ENCODE results near the gene HARBI1.
A peak's percentile ranks its signal among the peaks of the same experiment; 100 is the strongest.

Gene HARBI1

GRCh38 chr11:46559815-46560214, 57.2 kb downstream of the HARBI1 start:
- peak overlapping the region; percentile 83 for H3K27ac Mint-ChIP-seq
- H3K9me3 Mint-ChIP-seq: no peaks in the 10 kb centered on the region
- H3K36me3 Mint-ChIP-seq: no peaks in the 10 kb centered on the region
- no peak for ATAC-seq
- H3K4me3 Mint-ChIP-seq: peak overlapping the region; percentile 72
- peaks cover 56% of the 10 kb centered on the region for H3K4me1 Mint-ChIP-seq
- DNase-seq (ENCODE audit: low spot score in 2 of 2): no peak

GRCh38 chr11:46557684-46558151, 59.3 kb downstream of the HARBI1 start:
- Mint-ChIP-seq H3K9me3 (no peaks in the 10 kb centered on the region), H3K36me3 (no peaks in the 10 kb centered on the region), H3K4me3 (no peak overlapping the region), H3K27ac (no peak overlapping the region), H3K4me1 (peaks cover 68% of the 10 kb centered on the region)
- DNase-seq (ENCODE audit: low spot score in 2 of 2) (no peak), ATAC-seq (no peak)

- Mint-ChIP-seq H3K4me3 (no peak overlapping the region), H3K36me3 (no peaks in the 10 kb centered on the region), H3K27ac (peak overlapping the region; percentile 73), H3K9me3 (no peaks in the 10 kb centered on the region), H3K4me1 (peaks cover 46% of the 10 kb centered on the region)
- ATAC-seq (peak; percentile 81), DNase-seq (ENCODE audit: low spot score in 2 of 2) (no peak)
Observed at GRCh38 chr11:46555267-46556054, 61.6 kb downstream of the HARBI1 start.

GRCh38 chr11:46554213-46555147, 62.5 kb downstream of the HARBI1 start:
- no peaks in the 10 kb centered on the region for H3K36me3 Mint-ChIP-seq
- peak overlapping the region; percentile 73 for H3K27ac Mint-ChIP-seq
- ATAC-seq (no peak), DNase-seq (ENCODE audit: low spot score in 2 of 2) (no peak)
- no peaks in the 10 kb centered on the region for H3K9me3 Mint-ChIP-seq
- H3K4me1 Mint-ChIP-seq: peaks cover 42% of the 10 kb centered on the region
- H3K4me3 Mint-ChIP-seq: no peak overlapping the region

- no peaks in the 10 kb centered on the region for H3K9me3 Mint-ChIP-seq
- H3K36me3 Mint-ChIP-seq: no peaks in the 10 kb centered on the region
- no peak overlapping the region for H3K4me3 Mint-ChIP-seq
- peaks cover 37% of the 10 kb centered on the region for H3K4me1 Mint-ChIP-seq
- DNase-seq (ENCODE audit: low spot score in 2 of 2): no peak
- ATAC-seq: no peak
- peak overlapping the region; percentile 73 for H3K27ac Mint-ChIP-seq
Observed at GRCh38 chr11:46553814-46554212, 63.2 kb downstream of the HARBI1 start.
